Neuronal stem cell (in vitro differentiated cells): ENCODE measurements around the gene RNF121.
A peak's percentile ranks its signal among the peaks of the same experiment; 100 is the strongest.

Experiments
- DNase-seq: peaks from one replicate; pipeline ENCODE4 v3.0.0-alpha.2; 2013; ENCODE audit warnings: low spot score
- H2AFZ ChIP-seq: one replicate; pipeline ENCODE4 v1.6.1; 2013; ENCODE audit warnings: mild to moderate bottlenecking, low read length, inconsistent platforms
- H2AK5ac ChIP-seq: 2 replicates; pipeline ENCODE4 v1.6.1; 2013; ENCODE audit warnings: low read depth, mild to moderate bottlenecking, inconsistent platforms, low read length, moderate library complexity, mixed read lengths
- H2BK120ac ChIP-seq: 2 replicates; pipeline ENCODE4 v1.6.1; 2013; ENCODE audit warnings: low read depth, mild to moderate bottlenecking, inconsistent platforms, low read length, moderate library complexity, mixed read lengths
- H2BK12ac ChIP-seq: one replicate; pipeline ENCODE4 v1.6.1; 2013; ENCODE audit warnings: low read length, inconsistent platforms
- H2BK15ac ChIP-seq: 2 replicates; pipeline ENCODE4 v1.6.1; 2013; ENCODE audit warnings: mild to moderate bottlenecking, low read length, inconsistent platforms, mixed read lengths
- H2BK5ac ChIP-seq: one replicate; pipeline ENCODE4 v1.6.1; 2013; ENCODE audit warnings: inconsistent platforms, mild to moderate bottlenecking, low read length, moderate library complexity
- H3K14ac ChIP-seq: one replicate; pipeline ENCODE4 v1.6.1; 2013; ENCODE audit warnings: low read length, inconsistent platforms
- H3K18ac ChIP-seq: 2 replicates; pipeline ENCODE4 v1.6.1; 2013; ENCODE audit warnings: low read length, inconsistent platforms
- H3K23ac ChIP-seq: 2 replicates; pipeline ENCODE4 v1.6.1; 2013; ENCODE audit warnings: low read depth, mild to moderate bottlenecking, mixed read lengths, low read length, inconsistent platforms; ENCODE audit not compliant: poor library complexity
- H3K27ac ChIP-seq: replicated peaks from 3 replicates; pipeline ENCODE4 v1.5.1; 2013; ENCODE audit warnings: low read length, inconsistent platforms
- H3K27me3 ChIP-seq, 3 experiments: 2 replicates each; pipeline ENCODE4 v1.6.1; 2013; ENCODE audit warnings: low read length in 3 of 3, mild to moderate bottlenecking in 2 of 3, inconsistent platforms in 1 of 3, low read depth in 1 of 3, mixed read lengths in 1 of 3, moderate library complexity in 1 of 3; ENCODE audit not compliant: control insufficient read depth in 3 of 3, insufficient read depth in 3 of 3
- H3K36me3 ChIP-seq, 2 donors: replicated peaks in 1 of 2; 2 replicates each; pipeline ENCODE4 v1.6.1; 2013; ENCODE audit warnings: low read length in 2 of 2; ENCODE audit not compliant: control insufficient read depth in 2 of 2, insufficient read depth in 2 of 2
- H3K4ac ChIP-seq: 2 replicates; pipeline ENCODE4 v1.6.1; 2013; ENCODE audit warnings: inconsistent platforms, mild to moderate bottlenecking, low read length, moderate library complexity
- H3K4me1 ChIP-seq, 2 donors: 1 replicate in 1 of 2; 2 replicates in 1 of 2; pipeline ENCODE4 v1.6.1; 2013; ENCODE audit warnings: low read length in 2 of 2, low read depth in 1 of 2; ENCODE audit not compliant: control insufficient read depth in 2 of 2, insufficient read depth in 1 of 2
- H3K4me2 ChIP-seq: one replicate; pipeline ENCODE4 v1.6.1; 2013; ENCODE audit warnings: mild to moderate bottlenecking, low read length, inconsistent platforms; ENCODE audit not compliant: insufficient read depth, poor library complexity, severe bottlenecking
- H3K4me3 ChIP-seq, 2 donors: 2 replicates each; pipeline ENCODE4 v1.5.1; 2013; ENCODE audit warnings: low read length in 2 of 2, mild to moderate bottlenecking in 2 of 2, inconsistent platforms in 1 of 2, moderate library complexity in 1 of 2
- H3K79me1 ChIP-seq: one replicate; pipeline ENCODE4 v1.6.1; 2013; ENCODE audit warnings: low read depth, mild to moderate bottlenecking, inconsistent platforms, low read length, moderate library complexity
- H3K9ac ChIP-seq: one replicate; pipeline ENCODE4 v1.6.1; 2013; ENCODE audit warnings: mild to moderate bottlenecking, low read depth, low read length, inconsistent platforms; ENCODE audit not compliant: poor library complexity
- H3K9me3 ChIP-seq, 2 donors: replicated peaks in 1 of 2; 2 replicates each; pipeline versions ENCODE3 to v1.6.1; 2013; ENCODE audit warnings: low read length in 2 of 2, mild to moderate bottlenecking in 2 of 2, inconsistent platforms in 1 of 2, low read depth in 1 of 2, mixed read lengths in 1 of 2, moderate library complexity in 1 of 2; ENCODE audit not compliant: control insufficient read depth in 2 of 2, insufficient read depth in 1 of 2
- H4K8ac ChIP-seq: one replicate; pipeline ENCODE4 v1.6.1; 2013; ENCODE audit warnings: low read depth, mild to moderate bottlenecking, inconsistent platforms, low read length, moderate library complexity
- H4K91ac ChIP-seq: one replicate; pipeline ENCODE4 v1.6.1; 2013; ENCODE audit warnings: low read length, low read depth, mild to moderate bottlenecking, inconsistent platforms; ENCODE audit not compliant: poor library complexity
- WGBS, 2 donors: extraction: QIAGEN DNeasy Blood & Tissue Kit; methylation state at CpG; one replicate each; pipeline ENCODE4 v1.1.7; 2013; ENCODE audit warnings: missing lambda C conversion rate in 2 of 2, mixed read lengths in 1 of 2; ENCODE audit not compliant: insufficient read length in 2 of 2, insufficient replicate concordance in 1 of 2; ENCODE audit errors: extremely low coverage in 2 of 2; 5-methylcytosine and 5-hydroxymethylcytosine counted together

Gene RNF121

GRCh38 chr11:71917646-71918140 lies 11.2 kb upstream of the RNF121 start:
- WGBS, 2 donors: no CpG with 5 or more reads among the region's 9 CpGs
- Histone ChIP-seq H3K18ac (no peak overlapping the region), H3K9ac (no peak overlapping the region), H4K8ac (no peak overlapping the region), H2AFZ (no peak overlapping the region), H3K4me2 (no peak overlapping the region), H2BK12ac (no peak overlapping the region), H3K23ac (no peak overlapping the region), H2AK5ac (no peak overlapping the region), H4K91ac (no peak overlapping the region), H2BK5ac (no peak overlapping the region), H3K4me1 (no peaks in the 10 kb centered on the region), H3K79me1 (no peaks in the 10 kb centered on the region), H3K27ac (no peak overlapping the region), H3K4ac (no peak overlapping the region), H3K14ac (no peak overlapping the region), H3K4me3 (no peak overlapping the region), H3K27me3 (no peaks in the 10 kb centered on the region), H3K36me3 (peaks cover 6 to 61% of the 10 kb centered on the region in 2 donors), H3K9me3 (no peaks in the 10 kb centered on the region), H2BK120ac (no peak overlapping the region), H2BK15ac (no peak overlapping the region)
- DNase-seq: no peak

- no peak within 1 kb of the TSS for H2AK5ac ChIP-seq
- DNase-seq: peak; percentile 91
- peak within 1 kb of the TSS; percentile 63 for H3K18ac ChIP-seq
- peak within 1 kb of the TSS; percentile 73 for H4K8ac ChIP-seq
- peak within 1 kb of the TSS; percentile 95 for H3K23ac ChIP-seq
- H3K9ac ChIP-seq: peak within 1 kb of the TSS; percentile 95
- H3K9me3 ChIP-seq: no peaks in the 10 kb centered on the region
- H3K14ac ChIP-seq: no peak within 1 kb of the TSS
- peak within 1 kb of the TSS; percentile 94 for H2AFZ ChIP-seq
- no peak within 1 kb of the TSS for H4K91ac ChIP-seq
- H3K27ac ChIP-seq: peak within 1 kb of the TSS; percentile 76
- H3K4ac ChIP-seq: no peak within 1 kb of the TSS
- H3K4me3 ChIP-seq: peak within 1 kb of the TSS; percentile 71 to 88
- peak within 1 kb of the TSS; percentile 81 for H3K4me2 ChIP-seq
- H3K27me3 ChIP-seq: no peaks in the 10 kb centered on the region
- H2BK12ac ChIP-seq: no peak within 1 kb of the TSS
- peaks cover 7% of the 10 kb centered on the region for H3K79me1 ChIP-seq
- no CpG with 5 or more reads among the region's 40 CpGs for WGBS, 2 donors
- no peak within 1 kb of the TSS for H2BK15ac ChIP-seq
- peaks cover 2 to 18% of the 10 kb centered on the region in 2 donors for H3K36me3 ChIP-seq
- peak within 1 kb of the TSS; percentile 68 for H2BK5ac ChIP-seq
- peaks cover 5 to 6% of the 10 kb centered on the region in 2 donors for H3K4me1 ChIP-seq
- no peak within 1 kb of the TSS for H2BK120ac ChIP-seq
These were observed 768 bp upstream of the RNF121 start, which contains the start of gene XNDC1N for GRCh38 chr11:71927820-71928736. XNDC1N (minus strand) TSS chr11:71928594; CDS start chr11:71923353, 5,241 bp downstream.

- Histone ChIP-seq H2BK120ac (no peak overlapping the region), H2BK5ac (no peak overlapping the region), H3K14ac (no peak overlapping the region), H3K9me3 (no peaks in the 10 kb centered on the region), H2AK5ac (no peak overlapping the region), H3K23ac (no peak overlapping the region), H3K4ac (no peak overlapping the region), H4K91ac (no peak overlapping the region), H3K9ac (peak overlapping the region; percentile 95), H3K4me2 (peak overlapping the region; percentile 81), H3K18ac (no peak overlapping the region), H3K27ac (no peak overlapping the region), H3K36me3 (peaks cover 2 to 18% of the 10 kb centered on the region in 2 donors), H3K27me3 (no peaks in the 10 kb centered on the region), H2BK12ac (no peak overlapping the region), H2AFZ (peak overlapping the region; percentile 94), H3K4me3 (peak overlapping the region; percentile 71 to 88), H2BK15ac (no peak overlapping the region), H4K8ac (no peak overlapping the region), H3K79me1 (peaks cover 7% of the 10 kb centered on the region), H3K4me1 (peaks cover 5 to 6% of the 10 kb centered on the region in 2 donors)
- no peak for DNase-seq
- WGBS, 2 donors: no CpG with 5 or more reads among the region's 6 CpGs
These were observed 645 bp downstream of the RNF121 start for GRCh38 chr11:71929491-71929890.

- Histone ChIP-seq H3K27ac (no peak overlapping the region), H2AK5ac (no peak overlapping the region), H3K4me2 (no peak overlapping the region), H3K4me3 (peak overlapping the region in 1 of 2 donors; percentile 71), H3K79me1 (peaks cover 9% of the 10 kb centered on the region), H3K27me3 (no peaks in the 10 kb centered on the region), H4K8ac (no peak overlapping the region), H2BK12ac (no peak overlapping the region), H2BK5ac (no peak overlapping the region), H4K91ac (no peak overlapping the region), H2BK15ac (no peak overlapping the region), H2BK120ac (no peak overlapping the region), H3K9ac (no peak overlapping the region), H3K4me1 (peaks cover 5 to 6% of the 10 kb centered on the region in 2 donors), H3K18ac (no peak overlapping the region), H3K9me3 (no peaks in the 10 kb centered on the region), H3K4ac (no peak overlapping the region), H3K14ac (no peak overlapping the region), H3K36me3 (peaks cover 2 to 13% of the 10 kb centered on the region in 2 donors), H2AFZ (no peak overlapping the region), H3K23ac (no peak overlapping the region)
- WGBS, 2 donors: no CpG with 5 or more reads among the region's 11 CpGs
- no peak for DNase-seq
These were observed 1.9 kb downstream of the RNF121 start for GRCh38 chr11:71930556-71931244.
